Posterior vena cava (tissue), 2 donors: ENCODE measurements around the gene SNX7. TPM values are rescaled to one million over a fixed set of nuclear protein-coding genes. Genes with fewer than 3 reads are reported as not detected.

ENCODE experiments used
- DNase-seq: peaks from one replicate; pipeline ENCODE4 v3.0.0-alpha.2; 2020; ENCODE audit warnings: low spot score
- intact Hi-C, 2 donors: fragments of 100-400 bp; cut with DNase I; formaldehyde crosslinking; loops; one replicate each; pipeline versions ENCODE4 v1.14.1 to v1.14.2; 2022 to 2023
- long read RNA-seq, 2 donors: library from polyadenylated mRNA; unstranded; transcript quantifications; one replicate each; pipeline ENCODE4 v2.0.0, GENCODE V29; 2020 to 2021
- total RNA-seq, 2 donors: library from RNA; stranded (reverse); fragmentation: NEBNext Ultra II Directional; extraction: Animal tissue kit (Norgen Biotek cat#: 25700); gene quantifications; one replicate each; pipeline ENCODE4 v1.2.1, GENCODE V29; 2021
- donor health status: DM: yes; HTN: yes; CAD: no.
- donor health status: DM: yes; HTN: yes; CAD: no.

The SNX7 gene, protein sequence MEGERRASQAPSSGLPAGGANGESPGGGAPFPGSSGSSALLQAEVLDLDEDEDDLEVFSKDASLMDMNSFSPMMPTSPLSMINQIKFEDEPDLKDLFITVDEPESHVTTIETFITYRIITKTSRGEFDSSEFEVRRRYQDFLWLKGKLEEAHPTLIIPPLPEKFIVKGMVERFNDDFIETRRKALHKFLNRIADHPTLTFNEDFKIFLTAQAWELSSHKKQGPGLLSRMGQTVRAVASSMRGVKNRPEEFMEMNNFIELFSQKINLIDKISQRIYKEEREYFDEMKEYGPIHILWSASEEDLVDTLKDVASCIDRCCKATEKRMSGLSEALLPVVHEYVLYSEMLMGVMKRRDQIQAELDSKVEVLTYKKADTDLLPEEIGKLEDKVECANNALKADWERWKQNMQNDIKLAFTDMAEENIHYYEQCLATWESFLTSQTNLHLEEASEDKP
- 10 to 100 TPM; 40.0 to 84.6 TPM for total RNA-seq
- long read RNA-seq, donor 1, transcript SNX7-201 (9 exons, 1,734 nt): major isoform, 37 of 43 reads
- long read RNA-seq, donor 1, partial matches to known transcripts: 1 of 43 reads
- long read RNA-seq, donor 1, other reads (novel, unspliced or antisense): 5 of 43 reads
- long read RNA-seq, donor 2, transcript SNX7-201 (9 exons, 1,734 nt): major isoform, 97 of 140 reads
- long read RNA-seq, donor 2, partial matches to known transcripts: 4 of 140 reads
- long read RNA-seq, donor 2, other reads (novel, unspliced or antisense): 39 of 140 reads

DNA sequence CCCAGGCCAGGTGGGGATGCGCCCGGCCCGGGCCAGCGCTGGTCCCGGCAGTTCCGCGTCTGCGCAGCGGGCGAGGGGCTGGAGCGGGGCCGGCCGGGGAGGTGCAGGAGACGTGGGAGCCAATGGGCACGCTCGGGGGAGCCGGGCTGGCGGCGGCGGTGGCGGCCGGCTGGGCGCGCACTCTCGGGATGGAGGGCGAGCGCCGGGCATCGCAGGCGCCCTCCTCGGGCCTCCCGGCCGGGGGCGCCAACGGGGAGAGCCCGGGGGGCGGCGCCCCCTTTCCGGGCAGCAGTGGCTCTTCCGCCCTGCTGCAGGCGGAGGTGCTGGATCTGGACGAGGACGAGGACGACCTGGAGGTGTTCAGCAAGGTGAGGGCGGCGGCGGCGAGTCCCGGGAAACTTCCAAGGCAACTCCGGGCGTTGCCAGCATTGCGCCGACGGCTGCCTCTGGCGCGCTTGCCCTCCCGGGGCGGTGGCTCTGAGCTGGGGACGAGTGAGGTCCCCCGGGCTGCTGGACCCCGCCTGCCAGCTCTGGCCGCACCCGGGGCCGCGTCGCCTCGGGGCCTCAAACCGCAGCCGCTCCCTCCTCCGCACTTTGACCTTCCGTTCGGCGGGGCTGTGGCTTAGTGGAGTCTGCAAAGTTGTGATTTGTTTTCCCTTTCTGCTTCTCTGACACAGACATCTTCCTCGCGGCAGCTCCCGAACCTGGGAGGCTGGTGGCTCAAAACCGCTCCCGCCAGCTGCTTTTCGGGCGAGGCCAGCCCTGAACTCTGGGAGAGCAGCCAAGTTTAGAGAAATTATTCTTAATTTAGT, at the start of gene SNX7:
Gene SNX7, plus strand, starts transcription at position 178 of the 812 bp plus-strand sequence. Its CDS starts 11 bp downstream, at position 189.
- intact Hi-C loops: no loop called here
- DNase-seq: peak; percentile 93

DNA sequence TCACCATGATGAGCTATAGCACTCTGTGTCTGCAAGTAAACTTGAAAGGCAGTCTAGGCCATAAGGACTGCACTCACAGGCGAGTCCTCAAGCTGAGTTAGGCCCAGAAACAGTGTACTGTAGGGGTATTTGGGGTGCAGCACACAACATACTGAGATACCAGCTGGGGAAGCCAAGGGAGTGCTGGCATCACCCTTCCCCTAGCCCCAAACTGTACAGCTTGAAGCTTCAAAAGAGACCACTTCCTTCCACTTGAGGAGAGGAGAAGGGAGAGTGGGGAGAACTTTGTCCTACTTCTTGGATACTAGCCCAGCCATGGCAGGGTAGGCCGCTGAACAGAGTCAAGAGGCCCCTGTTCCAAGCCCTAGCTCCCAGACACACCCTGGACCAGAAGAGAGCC, 24.2 kb upstream of the SNX7 start:
- intact Hi-C loops: no loop called here
- DNase-seq: no peak

DNA sequence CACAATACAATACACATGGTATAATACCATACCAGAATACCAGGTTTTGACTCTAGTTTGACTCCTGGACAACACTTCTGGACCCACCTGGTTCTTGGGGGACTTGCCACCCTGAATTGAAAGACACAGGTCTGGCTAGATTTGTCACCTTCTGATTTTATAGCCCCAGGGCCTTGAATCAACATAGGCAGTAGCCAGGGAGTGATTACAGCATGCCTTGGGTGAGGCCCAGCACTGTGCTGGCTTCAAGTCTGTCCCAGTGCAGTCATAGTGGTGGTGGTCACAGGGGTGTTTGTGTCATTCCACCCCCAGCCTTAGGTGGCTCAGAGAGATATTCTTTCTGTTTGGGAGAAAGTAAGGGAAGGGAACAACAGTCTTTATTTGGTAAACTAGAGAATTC, 23.3 kb upstream of the SNX7 start:
- intact Hi-C loops: no loop called here
- DNase-seq: no peak

DNA sequence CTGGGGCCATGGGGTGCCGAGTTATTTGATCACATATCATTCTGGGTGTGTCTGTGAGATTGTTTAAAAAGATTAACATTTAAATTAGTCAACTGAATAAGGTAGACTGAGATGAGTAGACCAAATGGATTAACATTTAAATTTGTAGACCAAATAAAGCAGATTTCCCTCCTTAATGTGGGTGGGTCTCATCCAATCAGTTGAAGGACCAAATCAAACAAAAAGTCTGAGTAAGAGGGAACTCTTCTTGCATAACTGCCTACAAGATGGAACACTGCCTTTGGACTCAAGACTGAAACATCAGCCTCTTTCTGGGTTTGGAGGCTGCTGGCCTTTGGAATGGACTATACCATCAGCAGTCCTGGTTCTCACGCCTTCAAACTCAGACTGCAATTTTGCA, 17.0 kb upstream of the SNX7 start:
- DNase-seq: no peak
- intact Hi-C loops: no loop called here

DNA sequence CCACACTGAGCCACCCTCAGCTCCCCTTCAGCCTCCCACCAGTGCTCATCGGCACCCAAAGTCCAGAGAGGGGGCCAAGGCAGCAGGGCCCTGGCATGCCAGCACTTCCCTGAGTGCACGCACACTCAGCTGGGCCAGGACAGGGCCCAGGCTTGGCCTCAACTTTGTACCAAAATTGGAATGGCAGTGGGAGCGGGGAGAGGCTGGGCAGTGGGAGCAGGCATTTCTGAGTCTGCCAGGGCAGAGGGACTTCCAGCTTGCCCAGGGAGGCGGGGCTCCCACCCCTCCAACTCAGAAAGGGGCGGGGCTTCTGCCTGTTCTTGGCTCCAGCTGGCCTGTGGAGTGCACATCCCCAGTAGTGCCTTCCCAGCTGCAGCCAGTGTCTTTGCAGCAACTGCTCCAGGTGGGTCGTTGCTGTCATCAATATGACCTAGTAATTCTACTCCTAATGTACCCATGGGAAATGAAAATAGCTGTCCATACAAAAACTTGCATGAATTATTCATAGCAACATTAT, 10.3 kb upstream of the SNX7 start:
- DNase-seq: no peak
- intact Hi-C loops: no loop called here

DNA sequence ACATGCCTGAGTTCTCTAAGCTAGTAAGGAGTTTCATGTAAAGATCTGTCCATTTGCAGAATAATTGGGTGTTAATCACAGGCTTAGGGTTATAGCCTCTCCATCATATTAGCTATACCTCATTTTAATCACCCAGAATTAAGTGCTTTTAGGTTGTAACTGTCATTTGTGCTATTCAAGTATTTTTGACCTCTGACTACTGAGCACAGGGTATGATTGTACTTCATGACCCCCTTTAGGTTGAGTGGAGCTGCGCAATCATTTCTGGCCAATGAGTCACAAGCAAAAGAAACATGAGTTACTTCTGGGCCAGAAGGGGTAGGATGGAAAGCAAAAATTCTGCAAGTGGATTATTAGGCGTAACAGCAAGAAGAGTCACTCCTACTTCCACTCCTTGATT, 8.4 kb upstream of the SNX7 start:
- intact Hi-C loops: no loop called here
- DNase-seq: no peak

DNA sequence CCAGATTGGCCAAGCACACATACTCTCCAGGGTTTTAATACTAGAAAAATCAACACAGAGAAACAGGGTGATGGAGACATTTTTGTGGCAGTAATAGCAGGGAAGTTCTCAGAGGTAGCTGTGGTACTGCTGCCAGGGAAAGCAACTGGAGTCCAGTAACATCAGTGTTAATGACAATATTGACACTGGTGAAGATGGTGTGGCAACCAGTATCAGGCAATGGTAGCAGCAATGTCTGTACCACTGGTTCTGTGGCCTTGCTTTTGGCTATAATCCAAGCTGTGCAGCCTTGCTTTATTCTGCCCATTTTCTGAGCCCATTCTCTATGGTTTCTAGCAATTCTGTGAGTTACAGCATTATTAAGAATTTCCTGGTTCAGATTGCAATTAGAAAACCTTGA, 1.6 kb upstream of the SNX7 start:
- no peak for DNase-seq
- intact Hi-C loops: no loop called here

DNA sequence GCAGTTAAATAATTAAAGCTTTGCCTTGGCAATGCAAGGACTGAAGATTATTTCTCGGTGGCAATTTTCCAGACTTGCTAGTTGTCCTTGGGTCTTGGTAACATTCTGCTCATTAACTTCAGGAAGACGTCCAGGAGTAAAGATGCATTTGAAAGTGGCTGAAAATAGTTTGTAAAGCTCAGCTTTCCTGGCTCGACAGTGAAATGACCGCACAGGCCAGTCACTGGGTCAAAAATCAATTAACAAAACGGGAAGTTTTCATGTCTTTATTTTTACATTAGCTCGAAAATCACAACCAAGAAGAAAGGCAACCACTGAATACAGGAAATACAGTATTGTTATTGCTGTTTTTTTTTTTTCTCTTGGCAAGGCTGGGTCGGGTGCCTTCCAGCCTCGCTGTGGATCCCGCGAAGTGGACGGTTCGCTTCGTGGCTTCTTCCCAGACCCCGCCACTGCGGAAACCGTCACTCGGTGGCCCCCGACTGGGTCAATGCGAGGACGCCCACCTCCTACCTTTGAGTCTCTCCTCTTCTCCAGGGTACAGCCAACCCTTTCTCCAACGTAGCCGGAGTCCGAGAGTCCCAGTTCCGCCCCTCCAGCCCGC, 479 bp upstream of the SNX7 start:
- no peak for DNase-seq
- intact Hi-C loops: no loop called here

DNA sequence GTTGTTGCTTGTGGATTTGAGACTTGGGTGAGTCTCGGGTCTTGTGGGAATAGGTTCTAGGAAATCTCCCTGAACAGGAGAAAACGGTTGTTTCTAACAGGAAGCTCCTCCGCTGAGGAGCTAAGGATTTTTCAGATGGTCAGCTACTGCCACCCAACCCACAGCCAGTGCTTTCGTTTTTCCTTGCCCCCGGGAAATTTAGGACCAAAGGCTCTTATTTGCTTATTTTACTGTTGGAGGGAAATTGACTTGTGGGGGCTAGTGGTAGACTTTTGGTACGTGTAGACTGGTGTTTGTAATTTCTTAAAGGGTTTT, 792 bp downstream of the SNX7 start:
- intact Hi-C loops: no loop called here
- DNase-seq: no peak

DNA sequence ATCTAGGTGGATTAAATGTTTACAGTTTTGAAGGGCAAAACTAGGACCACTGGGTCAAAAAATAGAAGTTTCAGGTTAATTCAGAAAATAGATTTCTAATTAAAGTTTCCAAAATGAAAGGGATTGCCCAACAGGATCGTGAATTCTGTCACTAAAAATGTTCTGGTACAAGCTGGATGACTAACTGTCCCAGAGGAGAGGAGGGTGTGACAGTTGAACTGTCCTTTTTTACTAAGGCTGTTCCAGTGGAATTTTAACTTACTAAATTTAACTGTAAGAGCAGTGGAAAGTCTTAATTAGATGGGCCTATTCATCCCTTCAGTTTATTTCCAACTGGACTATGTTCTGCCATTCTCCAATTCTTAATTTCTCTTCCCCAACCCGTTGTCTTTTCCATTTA, 7.2 kb downstream of the SNX7 start:
- no peak for DNase-seq
- intact Hi-C loops: no loop called here

DNA sequence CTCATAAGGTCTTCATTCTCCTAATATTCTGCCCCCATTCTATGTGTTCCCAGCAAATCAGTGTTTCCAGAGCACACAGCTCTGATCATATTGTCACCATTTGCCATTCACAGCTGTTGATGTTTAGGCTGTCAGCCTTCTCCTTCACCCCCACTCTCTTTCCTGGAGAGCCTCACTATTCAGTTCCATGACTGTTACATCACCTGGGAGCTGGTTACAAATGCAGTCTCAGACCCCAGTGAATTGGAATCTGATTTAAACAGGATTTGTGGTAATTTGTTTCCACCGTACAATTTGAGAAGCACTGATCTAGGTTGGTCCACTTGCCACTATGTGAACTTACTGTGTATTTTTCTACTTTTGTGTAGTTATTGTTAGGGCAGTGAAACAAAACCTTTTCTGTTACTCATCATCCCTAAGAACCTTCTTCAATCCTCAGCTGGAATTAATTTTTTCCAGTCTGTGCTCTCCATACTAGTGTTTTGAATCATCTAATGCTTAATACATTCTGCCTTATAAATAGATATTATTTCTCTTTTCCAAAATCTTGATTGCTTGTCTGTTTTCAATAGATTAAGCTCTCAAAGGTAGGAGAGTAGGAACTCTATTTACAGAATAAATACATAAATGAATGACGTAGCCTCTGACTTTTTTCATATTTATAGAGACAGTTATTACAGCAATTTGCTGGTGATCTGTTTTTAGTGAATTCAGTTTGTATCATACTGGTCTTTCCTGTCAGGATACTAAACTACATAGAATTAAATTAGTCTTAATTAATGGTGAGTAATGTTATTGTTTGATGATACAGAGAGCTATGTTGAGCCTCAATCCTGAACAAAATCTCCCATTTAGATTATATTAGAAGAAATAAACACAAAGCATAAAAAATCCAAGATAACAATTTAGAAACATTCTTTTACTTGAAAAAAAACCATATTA, 8.1 kb downstream of the SNX7 start:
- DNase-seq: no peak
- intact Hi-C loops: no loop called here

DNA sequence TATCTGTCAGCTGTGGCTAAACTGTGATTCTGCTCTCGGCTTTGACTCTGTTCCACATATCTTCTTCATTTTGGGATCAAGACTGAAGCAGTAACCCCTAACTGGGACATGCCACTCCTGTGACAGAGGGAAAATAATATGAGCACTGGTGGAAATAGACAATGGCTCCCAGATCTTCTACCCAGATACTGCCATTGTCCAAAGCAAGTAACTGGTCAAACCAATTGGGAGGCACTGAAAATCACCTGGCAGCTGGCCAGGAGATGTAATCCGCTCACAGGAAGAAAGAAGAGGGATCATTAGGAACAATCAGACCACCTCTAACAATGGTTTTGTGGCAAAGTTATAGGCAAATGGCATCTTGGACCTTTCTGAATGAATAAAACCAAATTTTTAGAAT, 10.7 kb downstream of the SNX7 start:
- intact Hi-C loops: no loop called here
- no peak for DNase-seq

DNA sequence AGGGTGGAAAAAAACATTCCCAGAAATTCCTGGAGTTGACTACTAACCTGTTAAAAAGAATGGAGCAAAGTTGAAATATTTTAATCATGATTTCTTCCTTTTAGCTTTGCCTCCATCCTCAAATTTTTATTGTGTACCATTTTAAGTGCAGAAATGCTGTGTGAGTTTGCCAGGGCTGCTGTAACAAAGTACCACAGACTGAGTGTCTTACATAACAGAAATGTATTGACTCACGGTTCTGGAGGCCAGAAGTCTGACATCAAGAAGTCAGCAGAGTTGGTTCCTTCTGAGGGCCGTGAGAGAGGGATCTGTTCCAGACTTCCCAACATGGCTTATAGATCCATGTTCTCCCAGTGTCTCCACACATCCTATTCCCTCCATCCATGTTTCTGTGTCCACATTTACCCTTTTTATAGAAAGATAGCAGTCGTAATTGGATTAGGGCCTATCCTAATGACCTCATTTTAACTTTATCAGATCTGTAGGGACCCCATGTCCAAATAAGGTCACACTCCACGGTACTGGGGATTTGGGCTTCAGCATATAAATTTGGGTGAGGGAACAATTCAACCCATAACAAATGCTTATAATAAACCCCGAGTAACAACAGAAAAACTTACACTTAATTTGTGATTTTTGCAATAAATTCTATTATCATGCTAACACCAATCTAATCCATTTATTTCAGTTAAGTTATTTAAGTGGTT, 12.7 kb downstream of the SNX7 start:
- no peak for DNase-seq
- intact Hi-C loops: no loop called here

DNA sequence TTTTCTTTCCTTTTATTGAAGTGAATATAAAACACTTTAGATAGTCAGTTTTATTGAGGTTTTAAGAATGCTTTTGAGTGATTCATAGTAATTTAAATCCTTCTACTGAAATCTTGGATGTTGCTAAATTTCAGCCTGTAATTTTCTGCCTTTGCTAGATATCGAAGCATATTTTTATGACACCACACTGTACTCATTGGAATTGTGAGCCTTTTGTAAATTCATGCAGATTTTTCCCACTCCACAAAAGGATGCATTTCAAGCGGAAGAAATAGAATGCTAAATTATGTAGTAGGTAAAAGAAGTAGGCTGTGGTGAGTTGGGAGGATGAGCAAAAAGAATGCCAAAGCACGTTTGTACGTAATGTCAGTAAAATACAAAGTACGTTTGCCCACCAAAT, 13.8 kb downstream of the SNX7 start:
- no peak for DNase-seq
- intact Hi-C loops: no loop called here

DNA sequence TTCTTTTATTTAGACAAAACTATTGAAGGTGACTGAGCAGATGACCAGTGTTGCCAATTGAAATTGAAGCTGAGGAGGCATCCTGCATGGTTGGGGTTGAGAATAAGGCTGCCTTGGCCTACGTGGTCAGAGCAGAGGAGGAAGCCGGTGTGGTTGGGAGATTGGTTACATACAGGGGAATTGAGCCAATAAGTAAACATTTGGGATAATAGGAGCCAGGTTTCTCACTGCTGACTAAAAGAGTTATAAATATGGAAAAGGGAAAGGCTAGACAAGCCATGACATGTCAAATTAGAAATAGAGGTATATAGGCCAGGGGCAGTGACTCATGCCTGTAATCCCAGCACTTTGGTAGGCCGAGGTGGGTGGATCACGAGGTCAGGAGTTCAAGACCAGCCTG, 15.8 kb downstream of the SNX7 start:
- no peak for DNase-seq
- intact Hi-C loops: no loop called here

DNA sequence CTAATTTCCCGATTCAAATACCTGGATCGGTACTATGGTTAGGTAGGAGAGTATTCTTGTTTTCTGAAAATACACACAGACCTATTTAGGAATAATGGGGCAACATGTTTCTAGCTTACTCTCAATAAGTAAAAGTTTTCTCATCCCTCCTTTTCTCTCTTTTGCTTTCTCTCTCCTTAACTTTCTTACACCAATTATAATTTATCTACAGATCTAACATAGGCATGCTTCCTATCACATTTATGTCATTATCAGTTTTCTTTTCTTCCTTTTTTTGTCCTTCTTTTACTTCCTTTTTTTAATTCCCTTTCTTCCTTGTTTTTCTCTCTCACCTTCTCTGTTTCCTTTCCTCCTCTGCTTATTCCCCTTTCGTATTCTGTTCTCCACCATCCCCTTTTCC, 20.3 kb downstream of the SNX7 start:
- intact Hi-C loops: no loop called here
- DNase-seq: no peak

DNA sequence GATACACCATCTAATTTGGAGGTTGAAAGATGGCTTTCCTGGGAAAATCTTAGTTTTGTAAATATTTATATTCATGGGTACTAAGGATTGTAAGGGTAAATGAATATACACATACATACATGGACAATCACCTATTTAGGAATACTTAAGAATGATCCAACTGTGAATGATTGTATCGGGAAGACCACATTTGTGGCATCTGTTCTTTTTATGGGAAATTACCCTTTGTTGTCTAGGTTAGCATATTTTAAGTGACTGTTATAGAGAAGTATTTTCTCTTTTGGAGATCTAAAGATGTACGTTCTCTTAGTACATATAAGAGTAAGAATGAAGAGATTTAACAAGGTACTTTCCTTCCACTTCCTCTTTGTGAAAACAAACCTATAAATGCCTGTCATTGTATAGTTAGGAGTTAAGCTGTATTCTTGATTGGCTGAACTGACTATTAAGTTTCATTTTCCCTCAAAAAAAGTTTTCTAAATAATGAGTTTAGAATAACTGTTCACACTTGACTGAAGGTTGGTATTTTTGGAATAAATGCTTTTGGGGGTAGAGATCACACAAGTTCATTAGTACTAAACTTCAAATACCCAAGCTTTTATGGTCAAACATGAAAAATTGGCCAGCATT, 26.7 kb downstream of the SNX7 start:
- DNase-seq: no peak

DNA sequence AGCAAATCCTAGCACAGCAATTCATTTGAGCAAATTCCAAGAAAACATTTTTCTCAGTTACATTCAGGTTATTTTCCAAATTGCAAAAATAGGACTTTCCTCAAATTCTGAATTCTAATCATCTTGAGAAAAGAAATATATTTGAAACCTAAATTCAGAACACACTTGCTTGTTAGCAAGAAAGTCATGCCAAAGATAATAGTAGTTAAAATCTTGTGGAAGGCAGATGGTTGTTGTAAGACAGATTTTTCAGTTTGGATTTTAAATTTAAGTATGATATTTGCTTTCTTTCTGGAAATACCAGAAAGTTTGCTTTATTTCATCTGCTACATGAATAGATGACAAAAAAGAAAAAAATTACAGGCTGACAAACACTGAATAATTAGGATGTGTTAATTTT, 29.1 kb downstream of the SNX7 start:
- intact Hi-C loops: no loop called here
- no peak for DNase-seq

More for the DNA sequence above, 26.7 kb downstream of the SNX7 start:
- intact Hi-C loops: no loop called here
